ENCODE measurements around the gene MRC1.

MRC1 gene

GRCh38 chr10:17808971-17809841, at the start of gene MRC1:
MRC1 (plus strand) TSS chr10:17809348; CDS start chr10:17809466, 118 bp downstream.
- DNase-seq (ENCODE audit: low spot score) = no peak

- DNase-seq (ENCODE audit: low spot score) = no peak
These were observed 45.0 kb upstream of the MRC1 start for GRCh38 chr10:17764142-17764541.

- no peak for DNase-seq (ENCODE audit: low spot score)
These were observed 43.5 kb upstream of the MRC1 start for GRCh38 chr10:17765602-17766001.

- DNase-seq (ENCODE audit: low spot score) = no peak
These were observed 42.4 kb upstream of the MRC1 start for GRCh38 chr10:17766731-17767130.

GRCh38 chr10:17768496-17768895, 40.7 kb upstream of the MRC1 start:
- DNase-seq (ENCODE audit: low spot score) = no peak

GRCh38 chr10:17768957-17769356, 40.2 kb upstream of the MRC1 start:
- DNase-seq (ENCODE audit: low spot score) = no peak

- no peak for DNase-seq (ENCODE audit: low spot score)
These were observed 38.1 kb upstream of the MRC1 start for GRCh38 chr10:17771017-17771416.

- no peak for DNase-seq (ENCODE audit: low spot score)
These were observed 29.4 kb upstream of the MRC1 start for GRCh38 chr10:17779784-17780183.

- no peak for DNase-seq (ENCODE audit: low spot score)
These were observed 28.4 kb upstream of the MRC1 start for GRCh38 chr10:17780727-17781126.

GRCh38 chr10:17781856-17782255, 27.3 kb upstream of the MRC1 start:
- no peak for DNase-seq (ENCODE audit: low spot score)

GRCh38 chr10:17782921-17783665, 26.1 kb upstream of the MRC1 start:
- no peak for DNase-seq (ENCODE audit: low spot score)

- DNase-seq (ENCODE audit: low spot score) = no peak
These were observed 25.4 kb upstream of the MRC1 start for GRCh38 chr10:17783751-17784150.

- no peak for DNase-seq (ENCODE audit: low spot score)
These were observed 24.5 kb upstream of the MRC1 start for GRCh38 chr10:17784688-17785087.

- DNase-seq (ENCODE audit: low spot score) = no peak
These were observed 23.7 kb upstream of the MRC1 start for GRCh38 chr10:17785276-17785930.

- no peak for DNase-seq (ENCODE audit: low spot score)
These were observed 21.8 kb upstream of the MRC1 start for GRCh38 chr10:17787087-17787961.

- DNase-seq (ENCODE audit: low spot score) = no peak
These were observed 20.5 kb upstream of the MRC1 start for GRCh38 chr10:17788646-17789045.

- no peak for DNase-seq (ENCODE audit: low spot score)
These were observed 19.8 kb upstream of the MRC1 start for GRCh38 chr10:17789396-17789795.

GRCh38 chr10:17790651-17791050, 18.5 kb upstream of the MRC1 start:
- DNase-seq (ENCODE audit: low spot score) = no peak

GRCh38 chr10:17792991-17793390, 16.2 kb upstream of the MRC1 start:
- DNase-seq (ENCODE audit: low spot score) = no peak

GRCh38 chr10:17793823-17794644, 15.1 kb upstream of the MRC1 start:
- no peak for DNase-seq (ENCODE audit: low spot score)

- no peak for DNase-seq (ENCODE audit: low spot score)
These were observed 14.1 kb upstream of the MRC1 start for GRCh38 chr10:17795083-17795482.

Data from HuH-7.5 (cell line).